Measurements from ENCODE around the gene PSMC6.
"Not testable (repeated sequence)": the region's sequence is repeated elsewhere in the genome, so short reads cannot be mapped to it uniquely, and the experiment has no call there.

The PSMC6 gene

DNA sequence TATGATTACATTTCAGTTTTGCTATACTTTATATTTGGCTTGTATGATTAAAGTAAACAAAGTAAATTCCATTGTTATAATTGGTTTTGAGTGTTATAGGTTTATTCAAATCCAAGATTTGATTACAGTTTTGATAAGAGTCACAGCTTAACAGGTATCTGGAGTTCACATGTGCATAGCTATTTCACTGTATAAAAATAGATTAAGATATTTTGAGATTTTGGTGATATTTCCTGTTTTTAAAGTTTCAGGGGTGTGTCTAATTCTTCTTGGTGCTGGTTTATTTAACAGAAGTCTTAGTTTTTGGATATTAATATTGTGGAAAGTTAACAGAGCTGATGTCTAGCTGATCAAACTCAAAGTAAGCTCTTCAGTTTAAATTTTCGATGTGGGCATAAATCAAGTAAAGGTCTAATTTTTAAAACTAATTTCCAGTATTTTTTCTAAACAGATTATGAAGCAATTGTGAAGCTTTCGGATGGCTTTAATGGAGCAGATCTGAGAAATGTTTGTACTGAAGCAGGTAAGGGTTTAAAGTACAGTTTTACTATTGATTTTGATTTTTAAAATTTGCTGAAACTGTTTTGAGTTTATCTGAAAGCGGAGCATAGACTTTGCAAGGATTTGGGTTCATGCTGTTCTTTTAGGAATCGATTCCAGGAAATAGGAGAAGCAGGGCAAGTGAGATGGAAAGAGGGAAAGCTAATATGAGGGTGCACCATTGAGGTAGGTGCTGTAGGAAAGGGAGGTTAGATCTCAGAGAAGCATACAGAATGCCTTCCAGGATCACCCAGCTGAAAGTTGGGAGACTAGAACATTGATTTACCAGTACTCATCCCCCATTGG is 16.7 kb downstream of the PSMC6 start:
- DNase-seq = no peak

- no peak for DNase-seq
Observed at GRCh38 chr14:52724360-52724644, 17.3 kb downstream of the PSMC6 start.

DNA sequence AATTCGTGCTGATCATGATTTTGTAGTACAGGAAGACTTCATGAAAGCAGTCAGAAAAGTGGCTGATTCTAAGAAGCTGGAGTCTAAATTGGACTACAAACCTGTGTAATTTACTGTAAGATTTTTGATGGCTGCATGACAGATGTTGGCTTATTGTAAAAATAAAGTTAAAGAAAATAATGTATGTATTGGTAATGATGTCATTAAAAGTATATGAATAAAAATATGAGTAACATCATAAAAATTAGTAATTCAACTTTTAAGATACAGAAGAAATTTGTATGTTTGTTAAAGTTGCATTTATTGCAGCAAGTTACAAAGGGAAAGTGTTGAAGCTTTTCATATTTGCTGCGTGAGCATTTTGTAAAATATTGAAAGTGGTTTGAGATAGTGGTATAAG is 20.5 kb downstream of the PSMC6 start:
- DNase-seq = not testable (repeated sequence)

DNA sequence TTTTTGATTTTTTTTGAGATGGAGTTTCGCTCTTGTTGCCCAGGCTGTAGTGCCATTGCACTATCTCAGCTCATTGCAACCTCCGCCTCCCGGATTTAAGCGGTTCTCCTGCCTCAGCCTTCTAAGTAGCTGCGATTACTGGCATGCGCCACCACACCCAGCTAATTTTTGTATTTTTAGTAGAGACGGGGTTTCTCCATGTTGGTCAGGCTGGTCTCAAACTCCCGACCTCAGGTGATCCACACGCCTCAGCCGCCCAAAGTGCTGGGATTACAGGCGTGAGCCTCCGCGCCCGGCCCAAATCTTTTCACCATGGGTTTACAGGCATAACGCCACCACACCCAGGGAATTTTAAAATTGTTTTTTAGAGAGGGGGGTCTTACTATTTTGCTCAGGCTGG is 22.0 kb downstream of the PSMC6 start:
- DNase-seq = not testable (repeated sequence)

GRCh38 chr14:52729585-52729924 is 22.6 kb downstream of the PSMC6 start:
- DNase-seq = no peak

DNA sequence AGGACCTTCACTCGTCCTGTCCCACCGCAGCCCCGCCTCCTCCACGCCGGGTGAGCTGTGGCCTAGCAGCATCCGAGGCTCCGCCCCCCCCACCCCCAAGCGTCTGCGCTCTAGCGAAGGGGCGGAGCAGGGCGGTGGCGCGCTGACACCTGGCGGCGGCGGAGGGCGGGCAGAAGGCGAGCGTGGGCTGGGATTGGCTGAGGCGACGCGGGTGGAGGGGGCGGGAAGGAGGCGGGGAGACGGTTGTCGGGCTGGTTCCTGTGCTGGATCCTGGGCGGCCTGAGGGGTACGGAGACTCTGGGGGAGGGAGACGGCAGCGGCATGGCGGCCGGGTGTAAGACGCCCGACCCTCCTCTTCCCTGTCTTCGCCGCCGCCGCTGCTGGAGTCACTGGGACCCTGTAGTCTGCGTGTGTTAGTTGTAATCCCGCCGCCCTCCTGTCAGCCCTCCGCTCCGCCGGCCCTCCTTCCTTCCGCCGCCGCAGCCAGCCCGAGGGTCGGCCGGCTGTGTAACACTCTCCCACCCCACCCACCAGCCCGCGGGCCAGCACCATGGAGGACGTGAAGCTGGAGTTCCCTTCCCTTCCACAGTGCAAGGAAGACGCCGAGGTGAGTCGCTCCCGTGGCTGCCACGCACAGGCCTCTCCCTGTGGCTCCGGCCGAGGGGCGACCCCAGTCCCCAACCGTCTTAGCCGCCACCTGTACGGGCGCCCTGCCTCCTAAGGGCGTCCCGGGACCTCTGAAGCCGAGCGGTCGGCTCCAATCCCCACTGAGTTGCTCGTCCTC is 23.1 kb downstream of the PSMC6 start, which contains the start of gene STYX:
TSS of gene STYX (plus strand) at position 242 of the 784 bp plus-strand sequence. CDS start at position 551, 309 bp downstream.
- DNase-seq = peak; percentile 97

GRCh38 chr14:52730709-52731111 is 23.7 kb downstream of the PSMC6 start:
- DNase-seq = no peak

DNA sequence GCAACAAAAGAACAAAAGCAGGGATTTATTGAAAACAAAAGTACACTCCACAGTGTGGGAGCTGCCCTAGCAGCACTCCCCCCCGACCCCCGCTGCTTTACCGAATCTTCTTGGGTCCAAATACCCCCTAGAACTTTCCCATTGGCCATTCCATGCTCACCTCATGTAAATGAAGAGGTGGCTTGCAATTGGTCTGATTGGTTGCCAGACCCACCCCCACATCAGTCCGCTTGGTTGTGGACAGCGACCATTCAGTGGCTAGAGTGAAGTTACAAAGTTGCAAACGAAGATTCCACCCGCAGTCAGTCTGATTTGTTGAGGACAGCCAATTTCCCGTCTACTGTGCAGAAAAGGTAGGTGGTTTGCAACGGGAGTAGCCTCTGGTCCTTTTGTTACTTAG is 26.8 kb downstream of the PSMC6 start:
- DNase-seq = no peak

DNA sequence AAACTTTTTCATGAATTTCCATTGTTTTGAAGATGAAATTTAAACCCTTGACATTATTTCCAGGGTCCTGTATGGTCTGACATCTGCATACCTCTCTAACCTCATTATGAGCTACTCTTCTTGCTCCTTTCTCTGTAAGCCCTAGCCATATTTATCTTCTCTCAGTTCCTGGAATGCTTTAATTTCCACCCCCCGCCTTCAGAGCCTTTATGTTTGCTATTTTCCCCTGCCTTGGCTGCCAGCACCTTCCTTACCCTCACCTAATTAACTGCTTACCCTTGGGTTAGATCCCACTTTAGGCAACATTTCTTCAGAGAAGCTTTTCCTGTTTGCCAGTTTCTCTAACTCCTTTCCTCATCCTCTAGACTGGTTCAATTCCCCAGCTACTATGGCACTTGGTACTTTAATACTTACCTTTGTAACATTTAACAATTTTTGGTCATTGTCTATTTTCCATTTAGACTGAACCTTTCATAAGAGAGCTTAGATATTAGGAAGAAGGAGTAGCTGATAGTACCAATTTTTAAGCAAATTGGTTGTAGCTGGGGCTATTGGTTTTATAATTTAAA is 29.0 kb downstream of the PSMC6 start:
- no peak for DNase-seq

DNA sequence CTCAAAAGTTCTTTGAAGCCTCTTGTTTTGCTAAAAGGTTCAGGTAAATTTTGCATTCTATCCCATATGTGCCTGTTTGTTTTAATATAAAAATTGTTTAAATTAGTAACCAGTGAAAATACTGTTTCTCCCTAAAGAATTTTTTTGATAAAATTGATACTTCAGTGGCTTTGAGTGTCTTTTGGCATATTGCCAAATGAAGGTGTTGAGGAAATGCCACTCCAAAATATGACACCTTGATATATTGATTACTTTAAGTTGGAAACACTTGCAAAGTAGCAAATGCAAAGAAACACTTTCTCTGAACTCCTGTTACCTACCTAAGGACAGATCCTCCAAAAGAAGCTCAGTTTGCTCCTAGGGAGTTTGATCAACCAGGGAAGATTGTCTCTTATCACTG is 31.4 kb downstream of the PSMC6 start:
- no peak for DNase-seq

GRCh38 chr14:52740751-52741150 is 33.8 kb downstream of the PSMC6 start:
- no peak for DNase-seq

- DNase-seq = no peak
Observed at GRCh38 chr14:52741865-52742264, 34.9 kb downstream of the PSMC6 start.

DNA sequence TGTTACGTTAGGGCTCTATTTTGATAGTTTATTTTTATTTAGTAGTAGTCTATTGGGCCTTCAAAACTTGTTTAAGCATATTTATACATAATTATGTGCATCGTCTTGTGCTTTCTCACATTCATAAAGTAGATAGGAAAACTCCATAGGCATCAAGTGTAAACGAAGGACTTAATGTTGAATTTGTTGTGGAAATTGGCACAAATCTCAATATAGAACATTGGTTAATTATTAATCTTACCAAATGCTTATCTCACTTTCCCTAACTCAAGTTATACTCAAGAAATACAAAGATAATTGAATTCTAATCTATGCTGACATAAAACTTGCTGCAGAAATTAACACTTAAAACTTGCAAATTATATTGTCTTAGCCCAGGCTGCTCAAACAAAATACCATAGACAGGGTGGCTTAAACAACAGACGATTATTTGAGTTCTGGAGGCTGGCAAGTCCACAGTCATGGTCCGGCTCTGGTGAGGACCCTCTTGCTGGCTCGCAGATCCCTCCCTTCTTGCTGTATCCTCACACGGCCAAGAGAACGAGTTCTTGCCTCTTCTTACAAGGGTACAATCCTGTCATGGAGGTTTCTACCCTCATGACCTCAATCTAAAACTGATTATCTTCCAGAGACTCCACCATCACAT is 41.8 kb downstream of the PSMC6 start:
- DNase-seq = no peak

- DNase-seq = no peak
Observed at GRCh38 chr14:52755607-52756316, 48.8 kb downstream of the PSMC6 start.

DNA sequence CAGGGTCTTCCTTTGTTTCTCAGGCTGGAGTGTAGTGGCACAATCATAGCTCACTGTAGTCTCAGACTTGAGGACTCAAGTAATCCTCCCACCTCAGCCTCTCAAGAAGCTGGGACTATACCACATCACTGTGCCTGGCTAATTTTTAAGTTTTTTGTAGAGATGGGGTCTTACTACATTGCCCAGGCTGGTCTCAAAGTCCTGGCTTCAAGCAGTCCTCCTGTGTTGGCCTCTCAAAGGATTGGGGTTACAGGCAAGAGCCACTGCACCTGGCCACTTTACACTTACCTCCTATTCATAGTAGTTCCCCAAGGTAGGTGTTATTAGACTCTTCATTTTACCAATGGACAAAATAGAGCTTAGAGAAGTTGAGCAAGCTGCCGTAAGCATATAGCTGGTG is 52.1 kb downstream of the PSMC6 start:
- no peak for DNase-seq

GRCh38 chr14:52762923-52763322 is 55.9 kb downstream of the PSMC6 start:
- DNase-seq = not testable (repeated sequence)

DNA sequence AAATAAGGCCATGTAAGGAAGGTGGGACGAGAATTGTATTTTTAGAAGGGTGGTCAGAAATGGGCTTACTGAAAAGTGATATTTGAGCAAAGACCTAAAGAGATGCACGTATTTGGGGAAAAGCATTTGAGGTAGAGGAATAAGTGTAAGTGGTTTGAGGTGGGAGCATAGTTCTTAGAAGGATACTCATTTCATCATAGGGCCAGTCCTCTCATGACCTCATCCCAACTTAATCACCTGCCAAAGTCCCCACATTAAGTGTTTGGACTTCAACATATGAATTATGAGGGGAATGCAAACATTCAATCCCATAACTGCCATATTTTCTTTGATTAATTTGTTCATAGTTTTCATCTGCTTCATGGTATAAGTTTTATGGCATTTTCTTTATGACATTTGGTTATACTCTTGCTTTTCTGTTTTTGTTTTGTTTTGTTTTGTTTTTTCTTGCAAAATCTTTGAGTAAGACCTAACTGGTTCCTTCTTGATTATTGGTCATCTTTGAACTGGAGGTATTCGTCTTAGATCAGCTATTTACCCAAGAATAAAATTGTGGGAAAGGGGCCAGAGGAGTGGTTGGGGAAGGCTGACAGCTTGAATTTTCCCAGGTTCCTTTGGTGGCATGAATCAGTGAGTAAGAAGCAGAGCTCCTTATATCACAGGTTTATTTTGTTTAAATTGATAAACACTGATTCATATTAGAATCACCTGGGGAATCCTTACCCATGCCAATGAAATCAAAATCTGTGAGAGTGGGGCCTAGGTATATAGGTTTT is 60.2 kb downstream of the PSMC6 start:
- no peak for DNase-seq

- no peak for DNase-seq
Observed at GRCh38 chr14:52769887-52770286, 62.9 kb downstream of the PSMC6 start.

DNA sequence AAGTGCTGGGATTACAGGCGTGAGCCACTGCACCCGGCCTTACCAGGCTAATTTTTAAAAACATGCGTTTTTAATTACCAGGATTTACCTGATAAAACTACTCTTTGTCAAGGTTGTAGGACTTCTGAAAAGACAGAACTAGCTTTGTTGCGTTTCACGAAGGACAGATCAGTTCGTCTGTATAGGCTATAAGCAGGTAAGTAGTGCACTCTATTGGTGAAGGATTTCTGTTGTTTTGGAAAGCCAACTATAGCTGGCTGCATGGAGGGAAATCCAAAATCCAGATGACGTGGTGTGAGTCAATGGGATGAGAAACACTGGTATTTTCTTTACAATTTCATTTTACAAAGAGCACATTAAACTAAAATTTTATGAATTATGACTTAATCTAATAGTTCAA is 69.8 kb downstream of the PSMC6 start:
- no peak for DNase-seq

Data from NCI-H1092 treated with DMSO at 0.1 percent for 48 hours (cell line).